Hepatocyte (in vitro differentiated cells): ENCODE measurements around the gene NME5.

Experiments used
- CTCF ChIP-seq: fragments of 200-600 bp; sonication (generic); IDR thresholded peaks from 2 replicates; pipeline ENCODE4 v1.5.1; 2016; ENCODE audit warnings: antibody characterized with exemption, mild to moderate bottlenecking; ENCODE audit not compliant: poor library complexity
- EZH2 ChIP-seq: fragments of 200-600 bp; sonication (generic); IDR thresholded peaks from 2 replicates; pipeline ENCODE4 v1.6.1; 2016; ENCODE audit warnings: antibody characterized with exemption, mild to moderate bottlenecking, borderline replicate concordance
- EZH2phosphoT487 ChIP-seq: fragments of 200-600 bp; sonication (generic); IDR thresholded peaks from one replicate; pipeline ENCODE4 v1.6.1; 2018; ENCODE audit warnings: antibody characterized with exemption, mild to moderate bottlenecking, low read depth, moderate library complexity; ENCODE audit not compliant: unreplicated experiment, severe bottlenecking

GRCh38 chr5:138140268-138140667, 1.0 kb upstream of the NME5 start:
- TF ChIP-seq CTCF (no peak), EZH2 (no peak), EZH2phosphoT487 (no peak)
